GOT3 (cell line): ENCODE results near the gene UBE2H.
"Not testable (repeated sequence)": the region's sequence is repeated elsewhere in the genome, so short reads cannot be mapped to it uniquely, and the experiment has no call there.

Experiments used
- DNase-seq: peaks from one replicate; lab custom pipeline; 2025; ENCODE audit warnings: mixed read lengths; lab: John Stamatoyannopoulos, UW

The UBE2H gene

DNA sequence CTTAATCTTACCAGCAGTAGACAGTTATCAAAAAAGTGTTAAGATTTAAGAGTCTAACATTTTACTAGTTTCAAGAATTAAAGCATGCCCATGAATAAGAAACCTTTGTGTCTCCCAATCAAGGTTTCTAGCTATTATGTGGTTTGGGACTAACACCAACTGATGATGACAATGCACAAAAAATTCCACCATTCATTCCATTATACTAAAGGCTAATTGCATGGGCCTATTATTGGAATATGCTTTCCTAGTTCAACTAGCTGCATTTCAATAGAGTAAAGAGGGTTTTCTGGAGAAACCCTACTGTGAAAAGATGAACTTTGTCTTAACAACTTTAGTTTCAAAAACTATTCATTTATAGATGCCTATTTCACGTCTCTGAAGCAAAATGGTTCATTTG, 44.6 kb downstream of the UBE2H start:
- DNase-seq: no peak

DNA sequence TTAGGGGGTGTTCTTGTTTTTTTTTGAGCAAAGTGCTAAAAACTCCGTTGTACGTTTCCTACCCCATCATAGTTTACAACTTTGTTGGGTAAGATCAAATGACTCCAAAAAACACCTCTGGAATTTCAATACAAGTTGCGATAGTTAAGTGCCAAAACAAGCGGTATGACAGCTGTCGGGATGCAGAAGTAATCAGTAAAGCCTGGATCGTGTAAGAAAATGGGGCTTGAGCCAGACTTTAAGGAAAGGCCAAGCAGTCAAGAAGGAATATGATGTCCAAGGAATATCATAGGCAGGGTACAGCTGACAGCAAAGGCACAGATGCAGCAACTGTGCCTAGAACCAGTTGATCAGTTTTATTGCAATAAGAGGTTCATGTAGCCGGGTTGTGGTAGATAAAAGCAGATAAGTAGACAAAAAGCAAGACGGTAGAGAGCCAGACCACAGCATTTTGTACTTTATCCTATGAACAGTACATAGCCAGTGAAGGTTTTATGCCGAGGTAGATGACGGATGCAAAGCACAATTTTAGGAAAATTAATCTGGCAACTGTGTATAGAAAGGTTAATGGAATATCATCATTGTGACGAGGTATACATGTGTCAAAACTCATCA, 45.5 kb downstream of the UBE2H start:
- no peak for DNase-seq

DNA sequence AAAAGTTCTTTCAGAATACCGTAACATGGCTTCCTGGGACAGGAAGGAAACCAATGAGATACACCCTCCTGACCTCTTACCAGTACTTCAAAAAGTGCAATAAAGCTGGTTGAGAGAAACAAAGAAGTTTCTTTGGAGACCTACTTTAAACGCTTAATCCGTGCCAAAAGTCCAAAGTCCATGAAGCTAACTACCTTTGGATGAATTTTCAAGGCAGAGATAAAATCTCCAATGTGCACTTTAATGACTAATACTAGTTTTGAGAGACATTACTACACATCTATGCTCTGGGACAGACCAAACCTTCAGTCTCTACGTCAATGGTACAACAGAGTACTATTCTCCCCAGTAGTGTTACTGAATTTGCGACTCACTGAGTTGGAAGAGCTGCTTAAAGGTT, 46.1 kb downstream of the UBE2H start:
- DNase-seq: no peak

DNA sequence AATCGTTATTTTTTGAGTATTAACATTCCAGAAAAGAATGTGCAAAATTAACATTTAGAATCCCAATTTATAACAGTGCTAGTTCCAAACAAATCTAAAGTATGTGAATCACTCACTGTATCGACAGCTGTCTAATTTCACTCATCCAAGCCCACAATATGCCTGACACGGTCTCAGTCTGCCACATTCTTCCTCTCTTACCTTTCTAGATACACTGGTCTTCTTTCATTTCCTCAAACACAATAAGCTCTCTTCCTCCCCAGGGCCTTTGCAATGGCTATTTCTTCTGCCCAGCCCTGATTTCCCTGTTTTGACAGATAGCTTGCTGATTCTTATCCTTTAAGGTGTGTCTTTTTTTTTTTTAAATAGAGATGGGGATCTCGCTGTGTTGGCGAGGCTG, 48.8 kb downstream of the UBE2H start:
- no peak for DNase-seq

DNA sequence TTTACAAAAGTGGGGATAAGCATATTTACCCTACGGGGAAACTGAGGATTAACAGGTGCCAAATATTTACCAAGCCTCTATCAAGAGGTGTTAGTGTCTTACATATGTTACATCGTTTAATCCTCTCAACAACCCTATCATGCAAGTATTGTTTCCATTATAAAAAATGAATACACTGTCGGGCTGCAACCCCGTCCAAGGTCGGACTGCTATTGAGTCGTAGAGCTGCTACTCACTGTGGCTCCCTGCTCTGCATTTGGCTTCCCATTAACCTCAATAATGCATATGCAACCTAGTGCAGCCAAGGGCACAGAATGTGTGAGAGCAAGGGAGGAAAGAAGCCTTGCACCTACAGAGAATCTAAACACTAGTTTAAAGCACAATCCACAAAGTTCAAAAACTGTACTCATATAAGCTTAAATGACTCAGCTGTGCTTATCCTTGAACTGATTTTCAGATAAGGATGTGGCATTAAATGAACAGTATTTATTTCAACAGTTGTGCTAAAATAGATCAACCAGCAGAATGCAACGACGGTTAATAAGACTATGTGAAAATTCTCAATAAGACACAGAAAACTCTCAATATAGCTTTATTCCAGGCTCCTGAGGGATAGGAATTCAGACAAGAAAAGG, 49.9 kb downstream of the UBE2H start:
- no peak for DNase-seq

DNA sequence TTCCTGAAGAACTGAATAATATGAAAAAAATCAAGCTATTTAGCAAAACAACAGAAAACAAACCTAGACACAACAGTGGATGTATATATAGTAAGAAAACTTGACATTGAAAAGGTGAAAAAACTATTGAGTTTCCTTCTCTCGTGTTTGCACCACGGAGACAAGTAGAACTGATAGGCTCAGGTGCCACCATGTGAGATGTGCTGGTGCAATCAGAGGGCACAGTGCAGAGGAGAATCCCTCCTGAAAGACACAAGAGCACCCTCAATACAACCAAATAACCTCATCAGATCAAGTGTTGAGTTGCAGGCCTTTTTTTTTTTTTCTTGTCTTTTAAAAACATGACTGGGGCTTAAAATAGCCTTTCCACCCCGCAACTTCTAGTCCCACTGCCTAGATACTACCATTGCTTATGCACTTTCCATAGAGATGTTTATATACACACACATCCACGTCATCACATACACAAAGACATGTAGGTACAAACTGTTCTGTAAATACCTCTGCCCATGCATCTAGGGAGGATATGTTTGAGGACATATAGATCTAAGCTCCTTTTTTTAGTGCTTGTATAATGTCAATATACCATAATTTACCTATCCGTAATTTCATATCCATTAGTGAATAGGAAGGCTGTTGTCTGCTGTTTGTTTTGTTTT, 54.1 kb downstream of the UBE2H start:
- DNase-seq: no peak

DNA sequence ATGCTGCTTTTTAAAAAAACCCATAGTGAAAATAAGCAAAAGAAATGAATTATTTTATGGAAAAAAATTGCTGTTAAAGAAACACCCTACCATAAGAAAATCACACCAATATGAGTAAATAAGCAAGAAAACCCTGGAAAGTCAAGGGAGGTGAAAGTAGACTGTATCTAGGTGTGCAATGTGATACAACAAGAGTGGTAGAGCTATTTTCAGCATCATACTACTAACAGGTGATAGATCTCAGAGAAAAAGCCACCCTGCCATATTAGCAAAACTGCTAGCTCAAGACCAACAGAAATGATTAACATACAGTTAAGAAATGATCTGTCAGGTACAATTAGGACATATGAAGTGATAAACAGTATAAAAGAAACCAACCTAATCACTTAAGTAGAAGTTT, 54.8 kb downstream of the UBE2H start:
- DNase-seq: no peak

DNA sequence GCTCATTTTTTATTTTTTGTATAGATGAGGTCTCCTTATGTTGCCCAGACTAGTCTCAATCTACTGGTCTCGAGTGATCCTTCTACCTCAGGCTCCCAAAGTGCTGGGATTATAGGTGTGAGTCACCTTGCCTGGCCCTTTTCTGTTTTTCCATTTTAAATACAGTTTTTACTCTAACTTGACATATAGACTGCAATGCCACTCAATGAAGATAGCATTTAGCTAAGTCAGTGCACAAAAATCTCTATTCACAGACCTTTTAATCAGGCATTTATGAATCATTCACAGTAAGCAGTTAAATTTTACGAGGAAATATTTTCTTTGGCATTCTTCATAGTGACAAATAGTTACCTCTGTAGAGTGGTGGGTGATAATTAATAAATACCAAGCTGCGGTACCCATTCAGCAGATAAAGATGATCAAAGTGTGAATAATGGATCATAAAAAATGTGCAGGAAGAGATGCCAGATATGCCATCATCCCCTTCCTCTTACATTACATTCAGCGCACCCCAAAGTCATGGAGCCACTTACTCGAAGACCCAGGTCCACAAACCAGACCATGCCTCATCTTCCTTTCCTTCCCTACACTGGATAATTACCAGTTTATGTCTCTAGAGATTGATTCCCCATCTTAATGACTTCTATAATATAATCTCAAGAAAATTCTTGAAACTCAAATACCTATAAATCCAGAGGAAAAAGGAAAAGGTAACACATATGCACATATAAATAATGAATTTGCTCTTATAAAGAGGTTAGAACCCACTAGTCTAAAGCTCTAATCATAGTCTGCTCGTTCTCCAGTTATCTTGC, 56.0 kb downstream of the UBE2H start:
- no peak for DNase-seq

DNA sequence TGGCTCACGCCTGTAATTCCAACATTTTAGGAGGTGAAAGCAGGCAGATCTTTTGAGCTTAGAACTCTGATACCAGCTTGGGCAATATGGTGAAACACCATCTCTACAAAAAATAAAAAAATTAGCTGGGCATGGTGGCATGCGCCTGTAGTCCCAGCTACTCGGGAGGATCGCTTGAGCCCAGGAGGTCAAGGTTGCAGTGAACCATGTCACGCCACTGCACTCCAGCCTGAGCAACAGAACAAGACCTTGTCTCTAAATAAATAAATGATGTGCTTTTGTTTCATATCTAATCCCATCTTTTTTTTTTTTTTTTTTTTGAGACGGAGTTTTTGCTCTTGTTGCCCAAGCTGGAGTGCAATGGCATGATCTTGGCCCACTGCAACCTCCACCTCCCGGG, 58.6 kb downstream of the UBE2H start:
- DNase-seq: not testable (repeated sequence)

DNA sequence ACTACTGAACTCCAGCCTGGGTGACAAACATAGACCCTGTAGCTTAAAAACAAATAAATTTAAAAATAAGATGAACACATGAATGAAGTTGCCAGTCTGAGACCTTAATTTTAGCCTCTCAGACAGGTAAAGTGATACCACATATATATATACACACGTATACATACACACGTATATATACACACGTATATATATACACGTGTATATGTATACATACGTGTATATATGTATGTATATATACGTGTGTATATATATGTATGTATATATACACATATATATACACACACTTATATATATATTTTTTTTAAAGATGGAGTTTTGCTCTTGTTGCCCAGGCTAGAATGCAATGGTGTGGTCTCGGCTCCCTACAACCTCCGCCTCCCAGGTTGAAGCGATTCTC, 62.7 kb downstream of the UBE2H start:
- DNase-seq: no peak

DNA sequence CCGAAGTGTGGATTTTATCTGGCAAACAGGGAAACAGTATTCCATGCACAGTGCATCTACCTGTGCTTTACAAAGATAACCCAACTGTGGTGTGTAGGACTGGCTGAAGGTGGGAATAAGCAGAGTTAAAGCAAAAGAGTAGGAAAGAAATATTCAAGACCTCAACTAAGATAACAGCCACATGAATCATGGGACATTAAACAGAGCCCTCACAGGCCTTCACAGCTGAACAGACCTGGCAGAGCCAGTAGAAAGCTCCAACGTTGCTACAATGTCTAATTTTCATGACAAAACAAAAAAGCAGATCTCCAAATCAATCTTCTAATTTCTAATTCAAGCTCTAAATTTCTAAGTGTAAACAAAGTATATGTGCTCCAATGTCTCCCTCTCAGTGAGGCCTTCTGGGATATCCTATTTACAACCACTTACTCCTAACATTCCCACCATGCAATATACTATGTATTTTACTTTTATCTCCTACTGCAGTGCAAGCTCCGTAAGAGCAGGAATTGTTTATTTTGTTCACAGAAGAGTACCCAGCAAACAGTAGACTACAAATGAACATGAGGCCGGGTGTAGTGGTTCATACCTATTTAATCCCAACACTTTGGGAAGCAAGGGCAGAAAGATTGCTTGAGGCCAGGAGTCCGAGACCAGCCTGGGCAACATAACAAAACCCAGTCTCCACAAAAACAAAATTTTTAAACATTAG, 63.5 kb downstream of the UBE2H start:
- DNase-seq: no peak

DNA sequence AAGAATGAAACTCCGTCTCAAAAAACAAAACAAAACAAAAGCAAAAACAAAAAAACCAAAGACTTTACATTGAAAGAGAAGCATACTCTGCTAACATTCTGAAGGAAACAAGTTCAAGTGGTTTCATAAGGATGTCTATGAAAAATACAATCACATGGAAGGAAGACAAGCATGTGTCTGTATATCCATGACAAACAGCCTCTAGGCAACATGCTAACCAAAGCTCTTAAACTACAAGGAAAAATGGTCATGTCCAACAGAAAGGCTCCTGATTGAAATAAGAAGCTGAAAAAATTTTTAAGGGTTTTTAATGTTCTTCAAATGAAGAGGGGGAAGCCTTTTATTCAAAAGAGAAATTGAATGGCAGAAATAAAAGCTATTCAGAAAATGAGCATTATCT, 64.9 kb downstream of the UBE2H start:
- no peak for DNase-seq

DNA sequence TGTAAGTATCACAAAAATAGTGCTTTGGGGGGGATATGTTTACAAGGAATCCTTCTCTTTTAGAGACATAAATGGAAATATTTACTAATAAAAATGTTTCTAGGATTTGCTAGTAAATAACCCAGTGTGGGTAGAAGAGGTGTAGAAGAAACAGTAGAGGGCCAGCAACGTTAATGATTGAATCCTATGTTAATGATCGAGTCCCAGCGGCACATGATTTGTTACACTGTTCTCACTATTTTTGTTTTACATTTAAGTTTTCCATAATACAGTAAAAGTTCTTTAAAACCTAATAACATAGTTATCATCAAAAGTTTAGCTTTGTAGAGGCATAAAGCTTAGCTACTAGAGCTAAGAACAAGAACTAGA, 66.0 kb downstream of the UBE2H start:
- no peak for DNase-seq

DNA sequence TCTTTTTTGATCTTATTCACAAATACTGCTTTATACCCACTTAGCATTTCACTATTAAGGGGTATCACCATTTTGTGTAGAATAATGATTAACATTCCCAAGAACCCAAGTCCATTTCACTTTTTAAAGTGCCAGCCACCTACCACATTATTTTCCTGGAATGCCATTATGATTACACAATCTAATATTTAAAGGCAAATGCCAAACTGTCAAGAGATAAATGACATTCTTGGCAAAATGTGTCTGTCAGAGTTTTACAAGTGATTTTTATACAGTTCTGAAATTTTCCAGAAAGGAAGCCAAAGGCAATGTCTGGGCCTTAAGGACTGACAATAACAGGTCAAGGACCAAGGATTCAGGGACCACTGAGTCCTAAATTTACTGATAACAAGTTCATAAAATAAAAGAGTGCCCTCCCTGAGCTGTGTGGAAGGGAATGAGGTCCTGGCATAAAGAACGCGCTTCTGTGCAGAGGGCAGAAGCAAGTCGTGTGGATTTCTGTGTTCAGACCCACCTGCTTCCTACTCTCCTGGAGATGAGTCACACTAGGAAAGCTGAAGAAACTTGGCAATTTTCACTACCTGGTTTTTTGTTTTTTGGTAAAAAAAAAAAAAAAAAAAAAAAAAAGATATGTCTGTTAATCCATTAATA, 66.5 kb downstream of the UBE2H start:
- DNase-seq: no peak

DNA sequence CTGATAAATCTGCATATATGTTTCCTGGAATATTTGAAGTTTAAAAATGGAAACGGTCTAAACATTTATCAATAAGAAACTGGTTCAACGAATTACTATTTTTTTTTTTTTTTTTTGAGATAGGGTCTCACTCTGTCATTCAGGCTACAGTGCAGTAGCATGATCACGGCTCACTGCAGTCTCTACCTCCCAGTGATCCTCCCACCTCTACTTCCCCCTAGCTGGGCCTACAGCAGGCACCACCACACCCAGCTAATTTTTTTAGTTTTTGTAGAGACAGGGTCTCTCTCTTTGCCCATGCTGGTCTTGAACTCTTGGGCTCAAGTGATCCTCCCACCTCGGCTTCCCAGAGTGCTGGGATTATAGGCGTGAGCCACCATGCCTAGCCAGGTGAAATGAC, 68.3 kb downstream of the UBE2H start:
- DNase-seq: no peak

DNA sequence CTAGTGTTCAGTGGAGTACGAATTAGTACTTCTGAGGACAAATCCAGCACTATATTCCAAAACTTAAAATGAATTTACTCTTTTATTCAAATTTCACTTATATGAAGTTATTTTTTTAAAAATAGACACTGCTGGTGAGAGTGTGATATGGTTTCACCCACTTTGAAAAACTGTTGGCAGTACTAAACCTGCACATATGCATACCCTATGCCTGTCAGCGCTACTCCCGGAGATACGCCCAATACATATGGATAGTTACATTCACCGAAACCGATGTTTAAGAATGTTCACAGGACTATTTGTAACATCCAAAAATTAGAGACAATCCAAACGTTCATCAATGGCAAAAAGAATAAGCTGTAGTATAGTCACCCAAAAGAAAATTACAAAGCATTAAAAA, 69.6 kb downstream of the UBE2H start:
- no peak for DNase-seq

DNA sequence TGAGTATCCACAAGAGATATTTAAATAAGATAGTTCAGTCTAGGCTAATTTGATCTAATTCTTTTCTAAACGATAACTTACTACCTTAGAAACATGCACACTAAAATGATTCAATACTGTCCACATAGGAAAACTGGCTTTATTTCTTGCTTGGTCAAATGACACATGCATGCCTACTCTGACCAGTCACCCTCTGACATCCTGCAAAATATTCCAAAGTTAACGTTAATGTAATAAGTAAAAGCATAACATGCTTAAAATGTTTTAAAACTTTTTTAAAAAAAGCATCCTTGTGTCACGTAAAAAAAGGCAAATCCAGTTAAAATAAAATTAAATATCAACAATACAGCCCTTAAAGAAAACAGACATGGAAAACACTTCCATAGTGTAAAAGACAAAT, 70.2 kb downstream of the UBE2H start:
- no peak for DNase-seq

DNA sequence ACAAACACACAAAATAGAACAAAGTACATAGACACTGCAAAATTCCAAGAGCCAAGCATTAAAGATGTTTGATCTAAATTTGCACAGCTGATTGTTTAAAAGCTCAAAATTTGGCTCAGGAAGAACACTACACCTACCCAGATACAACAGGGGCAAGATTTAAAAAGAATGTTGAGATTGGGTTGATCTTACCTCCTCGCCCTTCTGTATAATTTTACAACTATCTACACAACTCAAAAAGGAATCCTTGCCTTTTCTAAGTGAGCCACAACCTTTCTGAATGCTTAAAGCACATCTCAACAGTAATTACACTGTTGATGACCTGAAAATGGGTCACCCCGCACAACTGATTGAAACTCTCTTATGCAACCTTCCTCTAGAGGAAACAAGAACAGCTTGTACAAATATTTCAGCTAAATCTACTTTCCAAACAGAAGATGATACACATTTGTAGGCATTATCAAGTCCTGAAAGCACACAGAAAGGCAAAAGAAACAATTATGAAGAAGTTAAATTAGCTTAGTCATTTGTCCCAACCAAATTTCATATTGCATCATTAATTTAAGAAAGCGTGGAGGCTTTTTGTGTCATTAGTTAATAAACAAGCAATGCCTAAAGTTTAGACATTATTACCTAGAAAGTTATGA, 75.5 kb downstream of the UBE2H start:
- DNase-seq: no peak

DNA sequence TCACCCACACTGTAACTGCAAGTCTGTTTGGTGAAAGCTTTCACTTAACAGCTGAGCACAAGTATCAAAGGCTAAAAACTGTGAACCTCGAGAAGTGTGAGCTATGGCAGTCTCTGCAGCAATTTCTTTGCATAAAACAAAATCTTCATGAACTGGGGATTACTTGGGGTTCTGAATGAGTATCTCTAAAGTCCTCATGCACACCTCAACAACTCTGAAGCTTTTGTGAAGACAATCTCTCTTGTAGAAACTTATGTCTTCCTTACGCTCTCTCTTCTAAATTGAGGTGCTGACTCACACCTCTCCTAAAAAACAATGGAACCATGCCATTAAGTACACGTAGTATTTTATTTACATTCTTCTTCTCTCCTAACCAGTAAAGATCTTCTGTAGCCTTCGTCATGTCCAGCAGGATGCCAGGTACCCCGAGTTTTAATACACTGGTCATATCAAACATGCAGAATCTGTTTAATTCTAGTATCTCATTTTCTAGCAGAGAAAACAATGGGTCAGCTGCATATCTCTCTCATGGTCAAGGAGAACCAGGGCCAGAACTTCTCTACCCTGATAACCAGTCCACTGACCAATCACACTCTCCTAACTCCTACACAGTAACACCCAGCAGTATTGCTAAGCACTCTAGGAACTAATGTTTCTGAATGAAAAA, 76.9 kb downstream of the UBE2H start:
- DNase-seq: no peak

DNA sequence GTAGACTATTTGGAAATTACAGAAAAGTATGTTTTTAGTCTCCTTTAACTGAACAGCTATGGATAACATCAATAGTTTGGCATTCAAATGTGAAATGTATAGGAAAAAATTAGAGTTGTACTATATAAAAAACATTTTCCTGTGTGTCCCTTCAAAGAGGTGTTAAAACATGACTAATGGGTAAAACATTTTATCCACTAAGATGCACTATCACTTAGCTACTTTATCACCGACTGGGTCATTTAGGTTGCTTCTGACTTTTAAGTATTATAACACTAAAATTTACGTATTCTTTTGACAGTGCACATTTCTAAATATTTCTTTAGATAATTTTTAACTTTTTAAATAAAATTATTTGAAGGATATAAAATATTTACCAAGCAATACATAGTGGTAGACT, 77.6 kb downstream of the UBE2H start:
- DNase-seq: no peak

DNA sequence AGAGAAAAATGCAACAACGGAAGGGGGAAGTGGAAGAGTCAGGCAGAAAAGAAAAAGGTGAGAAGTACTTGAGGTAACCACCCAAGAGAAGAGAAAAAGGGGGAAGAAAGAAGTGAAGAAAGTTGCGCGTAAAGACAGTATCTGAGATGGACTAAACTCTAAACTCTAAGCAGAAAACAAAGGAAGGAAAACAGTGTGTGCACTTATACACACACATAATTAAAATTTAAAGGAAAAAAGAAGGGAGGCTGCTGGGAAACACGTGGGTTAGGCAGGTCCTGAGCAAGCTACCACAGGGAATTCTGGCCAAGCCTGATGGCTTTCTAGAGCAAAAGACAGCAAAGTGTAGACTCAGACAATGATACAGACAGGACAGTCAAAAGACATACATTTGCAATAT, 78.0 kb downstream of the UBE2H start:
- no peak for DNase-seq
